Measurements from ENCODE around the gene CNTNAP2. TPM values are rescaled to one million over a fixed set of nuclear protein-coding genes. Genes with fewer than 3 reads are reported as not detected.

Gene CNTNAP2
- total and polyA plus RNA-seq, 2 of the 8 experiments (the other 6 are each of a cell fraction or from before 2014, with no cell fraction given): 27.9 to 71.0 TPM

DNA sequence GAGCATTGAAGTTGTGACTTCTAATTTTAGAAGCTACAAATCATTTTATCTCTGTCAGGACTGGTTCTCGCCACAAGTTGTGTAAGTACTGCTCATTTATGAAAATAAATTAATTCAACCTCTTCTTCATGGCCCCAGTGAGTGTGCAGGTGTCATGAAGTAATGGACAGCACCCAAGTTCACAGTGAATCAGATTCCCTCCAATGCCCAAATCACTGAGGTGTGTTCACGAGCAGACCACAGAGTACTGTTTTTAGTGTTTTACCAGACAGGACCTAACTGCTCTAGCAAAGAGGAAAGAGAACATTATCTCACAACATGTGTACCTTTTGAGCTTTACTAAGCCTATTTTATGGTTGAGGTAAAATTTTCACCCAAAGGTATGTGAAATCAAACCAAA is 980.0 kb downstream of the CNTNAP2 start:
- no peaks in the 10 kb centered on the region for H3K36me3 ChIP-seq (ENCODE audit: control insufficient read depth in 2 of 4, insufficient read depth in 4 of 4, low read length in 3 of 4)
- FAIRE-seq: no peak
- TF ChIP-seq EZH2 (IDR thresholded peaks at IDR 0.05; ENCODE audit: low read depth, low read length, severe bottlenecking): no peak
- TF ChIP-seq KDM5A (IDR thresholded peaks at IDR 0.05; ENCODE audit: low read length): no peak
- TF ChIP-seq, protein P1, sequence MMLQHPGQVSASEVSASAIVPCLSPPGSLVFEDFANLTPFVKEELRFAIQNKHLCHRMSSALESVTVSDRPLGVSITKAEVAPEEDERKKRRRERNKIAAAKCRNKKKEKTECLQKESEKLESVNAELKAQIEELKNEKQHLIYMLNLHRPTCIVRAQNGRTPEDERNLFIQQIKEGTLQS (IDR thresholded peaks at IDR 0.05; ENCODE audit: insufficient read depth, low read depth, low read length): no peak
- TF ChIP-seq KDM1A (IDR thresholded peaks at IDR 0.05; ENCODE audit: borderline replicate concordance, low read length): no peak
- TF ChIP-seq YY1 (IDR thresholded peaks at IDR 0.05; ENCODE audit: low read depth, low read length): no peak
- no peak for TF ChIP-seq RFX5 (IDR thresholded peaks at IDR 0.05; ENCODE audit: borderline replicate concordance, low read depth, low read length)
- TF ChIP-seq TAF1 (IDR thresholded peaks at IDR 0.05; ENCODE audit: low read depth, low read length): no peak
- no peak for TF ChIP-seq EGR1 (IDR thresholded peaks at IDR 0.05; ENCODE audit: borderline replicate concordance, low read depth, low read length)
- no peak for TF ChIP-seq GTF2F1 (IDR thresholded peaks at IDR 0.05; ENCODE audit: borderline replicate concordance, low read depth, low read length)
- TF ChIP-seq CREB1 (IDR thresholded peaks at IDR 0.05): no peak
- no peak for TF ChIP-seq EP300 (IDR thresholded peaks at IDR 0.05; ENCODE audit: borderline replicate concordance in 1 of 2, low read depth in 2 of 2, low read length in 2 of 2)
- TF ChIP-seq CBX5 (IDR thresholded peaks at IDR 0.05; ENCODE audit: low read depth, low read length): no peak
- no peak for TF ChIP-seq CEBPB (IDR thresholded peaks at IDR 0.05; ENCODE audit: low read depth, low read length)
- TF ChIP-seq POLR2A (IDR thresholded peaks at IDR 0.05; ENCODE audit: control extremely low read depth in 1 of 2, low read depth in 2 of 2, low read length in 2 of 2): no peak
- no peak for TF ChIP-seq BACH1 (IDR thresholded peaks at IDR 0.05; ENCODE audit: low read length)
- no peak for TF ChIP-seq BRCA1 (IDR thresholded peaks at IDR 0.05; ENCODE audit: low read depth, low read length)

More for the DNA sequence above, 980.0 kb downstream of the CNTNAP2 start:
- no peaks in the 10 kb centered on the region; a peak in 1 of 4 replicates for H3K9me3 ChIP-seq (ENCODE audit: insufficient read depth in 2 of 2, low read depth in 1 of 2, low read length in 1 of 2)
- H3K56ac ChIP-seq (replicated peaks; ENCODE audit: insufficient read length, low read depth, low read length): no peak overlapping the region
- H2BK20ac ChIP-seq (ENCODE audit: low read length): no peak overlapping the region
- H3K79me2 ChIP-seq (ENCODE audit: control insufficient read depth in 1 of 2, insufficient read depth in 2 of 2, low read length in 2 of 2): no peaks in the 10 kb centered on the region
- WGBS, 2 experiments (ENCODE audit: extremely low coverage in 1 of 2, insufficient coverage in 1 of 2, insufficient read length in 1 of 2, insufficient replicate concordance in 2 of 2, low coverage in 1 of 2, low lambda C conversion rate in 2 of 2, missing lambda C conversion rate in 1 of 2): 98% methylated on average over 2 of the region's 2 CpGs; no CpG with 5 or more reads in 1 of the 2 experiments
- H2AK5ac ChIP-seq (ENCODE audit: low read depth, low read length): no peak overlapping the region
- no peaks in the 10 kb centered on the region for H3K23me2 ChIP-seq (ENCODE audit: low read depth, low read length)
- H3K27ac ChIP-seq (ENCODE audit: low read depth, low read length): no peak overlapping the region
- POLR2A ChIA-PET (ENCODE audit: partially characterized antibody): no interaction called here
- no peak overlapping the region for H3K18ac ChIP-seq (ENCODE audit: extremely low read depth, low read length)
- CTCF ChIA-PET (ENCODE audit: partially characterized antibody): no interaction called here
- H4K20me1 ChIP-seq (replicated peaks in 1 of 2; ENCODE audit: control insufficient read depth in 1 of 2, insufficient read depth in 2 of 2, low read length in 2 of 2): no peaks in the 10 kb centered on the region
- H3K4ac ChIP-seq (replicated peaks; ENCODE audit: insufficient read length, low read depth, low read length): no peak overlapping the region
- H3K14ac ChIP-seq (ENCODE audit: insufficient read length): no peak overlapping the region
- no peak overlapping the region for H3K4me3 ChIP-seq (ENCODE audit: extremely low read depth in 1 of 4, insufficient read depth in 2 of 4, low read depth in 3 of 4, low read length in 4 of 4)
- H3K27me3 ChIP-seq (replicated peaks in 1 of 4; ENCODE audit: control insufficient read depth in 3 of 4, extremely low read depth in 1 of 4, insufficient read depth in 3 of 4, low read length in 3 of 4): no peaks in the 10 kb centered on the region
- no peak overlapping the region for H2BK15ac ChIP-seq (ENCODE audit: low read length)
- H2BK120ac ChIP-seq (replicated peaks; ENCODE audit: low read depth, low read length): no peak overlapping the region
- no peak overlapping the region for H4K5ac ChIP-seq (ENCODE audit: insufficient read length, low read depth, low read length)
- no peak overlapping the region for H2AFZ ChIP-seq (ENCODE audit: low read length)
- no peaks in the 10 kb centered on the region for H3K4me1 ChIP-seq (replicated peaks in 1 of 4; ENCODE audit: control insufficient read depth in 3 of 4, insufficient read depth in 4 of 4, low read length in 3 of 4)
- no peak overlapping the region for H3K4me2 ChIP-seq (ENCODE audit: insufficient read depth in 1 of 2, low read depth in 2 of 2, low read length in 2 of 2)
- no peak overlapping the region for H2BK5ac ChIP-seq (ENCODE audit: low read depth, low read length)
- no peak for DNase-seq (ENCODE audit: low read depth in 1 of 2, low spot score in 2 of 2)
- H2BK12ac ChIP-seq (ENCODE audit: low read depth, low read length): no peak overlapping the region
- H3K9ac ChIP-seq (replicated peaks in 1 of 4; ENCODE audit: extremely low read depth in 1 of 4, low read depth in 3 of 4, low read length in 3 of 4): no peak overlapping the region
- H3K23ac ChIP-seq (ENCODE audit: insufficient read length): no peak overlapping the region
- no peak overlapping the region for H4K91ac ChIP-seq (replicated peaks; ENCODE audit: insufficient read length, low read length)
- H3K79me1 ChIP-seq (ENCODE audit: low read depth, low read length): no peaks in the 10 kb centered on the region
- H4K8ac ChIP-seq (ENCODE audit: extremely low read depth, insufficient read depth, low read length): no peak overlapping the region
